DOHH2 (cell line): ENCODE results near the gene SPECC1L.

Experiments
- CTCF ChIP-seq: fragments of 200-600 bp; sonication (generic); IDR thresholded peaks from one replicate; pipeline ENCODE4 v1.5.1; 2014; ENCODE audit warnings: antibody characterized with exemption, mild to moderate bottlenecking, low read depth, low read length; ENCODE audit not compliant: poor library complexity, severe bottlenecking
- EZH2phosphoT487 ChIP-seq: fragments of 200-600 bp; sonication (generic); IDR thresholded peaks from 2 replicates; pipeline ENCODE4 v1.6.1; 2017; ENCODE audit warnings: borderline replicate concordance, mild to moderate bottlenecking, antibody characterized with exemption, low read length, moderate library complexity, mixed read lengths

- TF ChIP-seq CTCF, result no peak
- TF ChIP-seq EZH2phosphoT487, result no peak
These were observed 156.3 kb downstream of the SPECC1L start for GRCh38 chr22:24426851-24427499.
